HL-60 (cell line): ENCODE measurements around the gene FBLN1.

Experiments used
- CTCF ChIP-seq: IDR thresholded peaks from one replicate; pipeline ENCODE4 v1.5.1; 2011; ENCODE audit warnings: low read length, control low read depth, inconsistent platforms; ENCODE audit not compliant: insufficient read depth
- REST ChIP-seq: IDR thresholded peaks from 2 replicates; pipeline ENCODE4 v1.6.1; 2012; ENCODE audit warnings: low read depth; ENCODE audit not compliant: insufficient replicate concordance

- TF ChIP-seq REST, result no peak
- TF ChIP-seq CTCF, result no peak
Measured at GRCh38 chr22:45538281-45538680, 35.6 kb downstream of the FBLN1 start.
